GM12891 (cell line): Measurements from ENCODE around the gene DDIT3.

ENCODE experiments used
- DNase-seq: peaks from one replicate; pipeline ENCODE4 v3.0.0; 2011; ENCODE audit warnings: low spot score; ENCODE audit not compliant: insufficient read length
- FAIRE-seq: peaks from 2 replicates; lab custom pipeline; 2011; peaks lifted over from hg19 to GRCh38; lab: Jason Lieb, UNC
- PAX5 ChIP-seq: IDR thresholded peaks from 2 replicates; pipeline ENCODE4 v1.6.1; 2011; ENCODE audit warnings: low read length, moderate library complexity, mild to moderate bottlenecking; ENCODE audit not compliant: insufficient read depth, severe bottlenecking
- POLR2A ChIP-seq: IDR thresholded peaks from 2 replicates; pipeline ENCODE4 v1.6.1; 2011; ENCODE audit warnings: low read depth, low read length, control low read depth
- POLR2AphosphoS5 ChIP-seq: IDR thresholded peaks from 2 replicates; pipeline ENCODE4 v1.6.1; 2011; ENCODE audit warnings: low read depth, low read length, control low read depth
- POU2F2 ChIP-seq: IDR thresholded peaks from 2 replicates; pipeline ENCODE4 v1.6.1; 2011; ENCODE audit warnings: low read depth, mild to moderate bottlenecking, control low read depth, low read length, moderate library complexity
- SPI1 ChIP-seq: IDR thresholded peaks from 2 replicates; pipeline ENCODE4 v1.6.1; 2011; ENCODE audit warnings: low read depth, low read length, control low read depth
- TAF1 ChIP-seq: IDR thresholded peaks from 2 replicates; pipeline ENCODE4 v1.6.1; 2011; ENCODE audit warnings: low read depth, low read length, control low read depth

DDIT3 gene

GRCh38 chr12:57475271-57476161, 44.8 kb downstream of the DDIT3 start:
- no peak for TF ChIP-seq POU2F2
- TF ChIP-seq SPI1: no peak
- TF ChIP-seq TAF1: no peak
- TF ChIP-seq PAX5: no peak
- no peak for TF ChIP-seq POLR2AphosphoS5
- TF ChIP-seq POLR2A: no peak
- FAIRE-seq (no peak), DNase-seq (no peak)

DNA sequence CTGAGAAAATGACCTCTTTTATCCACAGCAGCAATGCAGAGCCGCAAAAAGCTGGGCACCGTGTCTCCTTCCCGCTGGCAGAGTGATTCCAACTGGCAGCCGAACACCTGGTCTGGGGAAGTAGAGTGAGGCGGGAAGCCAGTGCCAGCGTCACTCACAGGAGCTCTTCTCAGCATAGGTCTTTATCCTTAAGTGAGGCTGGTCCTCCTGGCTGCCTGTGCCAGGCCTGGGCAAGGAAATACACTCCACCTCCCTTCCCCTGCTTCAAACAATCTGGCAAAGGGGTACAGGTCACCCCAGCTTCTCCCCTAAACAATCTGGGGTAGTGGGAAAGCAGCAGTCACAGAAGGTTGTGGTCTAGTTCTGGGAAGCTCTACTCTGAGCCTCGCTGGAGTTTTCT, 45.5 kb downstream of the DDIT3 start:
- no peak for DNase-seq
- FAIRE-seq: peak; percentile 45
- TF ChIP-seq PAX5: no peak
- TF ChIP-seq TAF1: no peak
- TF ChIP-seq POU2F2: no peak
- no peak for TF ChIP-seq POLR2AphosphoS5
- no peak for TF ChIP-seq SPI1
- TF ChIP-seq POLR2A: no peak

- TF ChIP-seq POU2F2: no peak
- no peak for TF ChIP-seq POLR2AphosphoS5
- TF ChIP-seq POLR2A: no peak
- no peak for TF ChIP-seq PAX5
- TF ChIP-seq TAF1: no peak
- TF ChIP-seq SPI1: no peak
- DNase-seq: no peak
- FAIRE-seq: peak; percentile 43
These were observed 45.9 kb downstream of the DDIT3 start for GRCh38 chr12:57474430-57474829.

GRCh38 chr12:57473886-57474285, 46.4 kb downstream of the DDIT3 start:
- no peak for DNase-seq
- no peak for FAIRE-seq
- no peak for TF ChIP-seq TAF1
- no peak for TF ChIP-seq POLR2A
- no peak for TF ChIP-seq POU2F2
- TF ChIP-seq PAX5: no peak
- TF ChIP-seq POLR2AphosphoS5: no peak
- no peak for TF ChIP-seq SPI1

DNA sequence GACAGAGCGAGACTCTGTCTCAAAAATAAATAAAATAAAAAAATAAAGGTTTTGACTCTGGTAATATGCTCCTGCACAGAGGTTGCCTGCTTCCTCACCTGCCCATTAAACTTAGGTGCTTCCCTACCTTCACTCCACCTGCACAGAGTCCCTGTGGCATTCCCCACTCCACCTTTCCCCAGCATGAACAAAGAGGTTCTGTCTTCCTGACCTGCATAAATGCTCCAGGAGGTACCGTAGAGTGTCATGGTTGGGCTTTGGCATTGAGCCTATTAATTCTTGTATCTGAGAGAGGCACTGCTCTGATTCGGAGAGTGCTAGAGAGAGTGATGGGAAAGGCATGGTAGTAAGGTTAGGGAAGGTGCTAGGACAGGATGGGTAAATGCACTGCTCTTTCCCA, 46.9 kb downstream of the DDIT3 start:
- FAIRE-seq: no peak
- TF ChIP-seq POLR2A: no peak
- TF ChIP-seq TAF1: no peak
- no peak for TF ChIP-seq POLR2AphosphoS5
- TF ChIP-seq SPI1: no peak
- TF ChIP-seq POU2F2: no peak
- no peak for TF ChIP-seq PAX5
- no peak for DNase-seq

- TF ChIP-seq PAX5: no peak
- TF ChIP-seq POLR2A: no peak
- TF ChIP-seq POLR2AphosphoS5: no peak
- TF ChIP-seq POU2F2: no peak
- FAIRE-seq (no peak), DNase-seq (no peak)
These were observed 47.9 kb downstream of the DDIT3 start for GRCh38 chr12:57472391-57472790.

DNA sequence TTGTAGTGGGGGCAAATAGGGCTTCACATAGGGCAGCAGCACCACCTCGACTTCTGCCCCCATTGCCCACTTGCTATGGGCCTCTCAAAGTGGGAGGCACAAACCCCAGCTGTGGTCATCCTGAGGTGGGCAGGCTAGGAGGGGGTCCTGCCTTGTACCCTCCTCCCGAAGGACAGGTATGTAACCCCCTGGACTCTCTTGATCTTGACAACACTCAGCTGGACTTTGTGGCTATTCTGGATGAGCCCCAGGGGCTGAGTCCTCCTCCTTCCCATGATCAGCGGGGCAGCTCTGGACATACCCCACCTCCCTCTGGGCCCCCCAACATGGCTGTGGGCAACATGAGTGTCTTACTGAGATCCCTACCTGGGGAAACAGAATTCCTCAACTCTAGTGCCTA, 48.7 kb downstream of the DDIT3 start:
- TF ChIP-seq SPI1: no peak
- no peak for TF ChIP-seq POU2F2
- TF ChIP-seq POLR2AphosphoS5: no peak
- no peak for TF ChIP-seq PAX5
- TF ChIP-seq POLR2A: no peak
- no peak for TF ChIP-seq TAF1
- FAIRE-seq (no peak), DNase-seq (no peak)

- no peak for DNase-seq
- TF ChIP-seq POLR2A (no peak), POU2F2 (no peak), PAX5 (no peak), TAF1 (no peak), SPI1 (no peak), POLR2AphosphoS5 (no peak)
- FAIRE-seq: no peak
These were observed 49.2 kb downstream of the DDIT3 start for GRCh38 chr12:57470970-57471656.

GRCh38 chr12:57470286-57470969, 49.9 kb downstream of the DDIT3 start:
- TF ChIP-seq PAX5: no peak
- TF ChIP-seq TAF1: no peak
- no peak for TF ChIP-seq POLR2AphosphoS5
- no peak for TF ChIP-seq SPI1
- TF ChIP-seq POU2F2: no peak
- TF ChIP-seq POLR2A: no peak
- DNase-seq: no peak
- FAIRE-seq: no peak
